Measurements from ENCODE around the gene ARHGAP10.

DNA sequence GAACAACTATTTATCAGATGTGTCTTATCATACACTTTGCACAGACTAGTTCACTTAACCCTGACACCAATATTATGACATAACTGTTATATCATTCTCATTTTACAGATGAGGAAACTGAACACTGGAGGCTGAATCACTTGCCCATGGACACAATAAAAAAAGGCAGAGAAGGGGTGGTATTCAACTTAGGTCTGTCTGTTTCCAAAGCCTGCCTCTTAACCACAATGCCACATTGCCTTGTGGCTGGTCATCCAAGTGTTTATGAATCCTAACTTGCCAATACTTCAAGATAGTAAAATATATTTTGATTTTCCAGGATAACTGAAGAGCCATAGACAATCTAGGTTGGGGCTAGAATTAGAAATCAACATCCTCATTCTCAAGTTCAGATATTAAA lies 382.5 kb downstream of the ARHGAP10 start:
- TF ChIP-seq TAF1 (IDR thresholded peaks at IDR 0.05; ENCODE audit: low read depth) (no peak), NFIC (IDR thresholded peaks at IDR 0.05) (no peak), EGR1 (IDR thresholded peaks at IDR 0.05) (no peak), TEAD4 (IDR thresholded peaks at IDR 0.05) (no peak), EP300 (IDR thresholded peaks at IDR 0.05; ENCODE audit: borderline replicate concordance) (no peak), TCF12 (IDR thresholded peaks at IDR 0.05; ENCODE audit: low read depth) (no peak), USF1 (IDR thresholded peaks at IDR 0.05) (no peak), REST (IDR thresholded peaks at IDR 0.05; ENCODE audit: low read depth) (no peak), CEBPB (IDR thresholded peaks at IDR 0.05) (no peak), CREB1 (IDR thresholded peaks at IDR 0.05; ENCODE audit: low read depth) (no peak)
- TF ChIP-seq, protein P1, sequence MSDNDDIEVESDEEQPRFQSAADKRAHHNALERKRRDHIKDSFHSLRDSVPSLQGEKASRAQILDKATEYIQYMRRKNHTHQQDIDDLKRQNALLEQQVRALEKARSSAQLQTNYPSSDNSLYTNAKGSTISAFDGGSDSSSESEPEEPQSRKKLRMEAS (IDR thresholded peaks at IDR 0.05): no peak
